ENCODE results near the gene CERS6.
"Not testable (repeated sequence)": the region's sequence is repeated elsewhere in the genome, so short reads cannot be mapped to it uniquely, and the experiment has no call there.

Gene CERS6

GRCh38 chr2:168455645-168456520, at the start of gene CERS6:
TSS of gene CERS6 (plus strand) at chr2:168456272. CDS start at chr2:168456449, 177 bp downstream.
- Histone ChIP-seq H3K27me3 (replicated peaks; ENCODE audit: control insufficient read depth, insufficient read depth, low read length) (no peaks in the 10 kb centered on the region), H3K36me3 (ENCODE audit: control insufficient read depth, insufficient read depth, low read length, severe bottlenecking) (no peaks in the 10 kb centered on the region), H3K4me1 (ENCODE audit: control insufficient read depth, insufficient read depth, low read length) (peaks cover 12% of the 10 kb centered on the region), H3K4me3 (ENCODE audit: low read length) (peak within 1 kb of the TSS; percentile 85), H3K9me3 (ENCODE audit: control insufficient read depth, low read length) (no peaks in the 10 kb centered on the region), H3K9ac (ENCODE audit: low read length) (peak within 1 kb of the TSS; percentile 87)
- peak; percentile 99 for DNase-seq (ENCODE audit: low read depth)

DNA sequence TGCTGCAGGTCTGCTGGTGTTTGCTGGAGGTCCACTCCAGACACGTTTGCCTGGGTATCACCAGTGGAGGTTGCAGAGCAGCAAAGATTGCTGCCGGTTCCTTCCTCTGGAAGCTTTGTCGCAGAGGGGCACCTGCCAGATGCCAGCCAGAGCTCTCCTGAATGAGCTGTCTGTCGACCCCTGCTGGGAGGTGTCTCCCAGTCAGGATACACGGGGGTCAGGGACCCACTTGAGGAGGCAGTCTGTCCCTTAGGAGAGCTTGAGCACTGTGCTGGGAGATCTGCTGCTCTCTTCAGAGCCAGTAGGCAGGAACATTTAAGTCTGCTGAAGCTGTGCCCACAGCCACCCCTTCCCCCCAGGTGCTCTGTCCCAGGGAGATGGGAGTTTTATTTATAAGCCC, 43.8 kb upstream of the CERS6 start:
- not testable (repeated sequence) for DNase-seq (ENCODE audit: low read depth); H3K9ac ChIP-seq (ENCODE audit: low read length); H3K27me3 ChIP-seq (replicated peaks; ENCODE audit: control insufficient read depth, insufficient read depth, low read length); H3K4me1 ChIP-seq (ENCODE audit: control insufficient read depth, insufficient read depth, low read length); H3K36me3 ChIP-seq (ENCODE audit: control insufficient read depth, insufficient read depth, low read length, severe bottlenecking); H3K4me3 ChIP-seq (ENCODE audit: low read length)
- peaks cover 11% of the 10 kb centered on the region for H3K9me3 ChIP-seq (ENCODE audit: control insufficient read depth, low read length)

GRCh38 chr2:168413101-168413500, 43.0 kb upstream of the CERS6 start:
- H3K4me3 ChIP-seq (ENCODE audit: low read length); H3K36me3 ChIP-seq (ENCODE audit: control insufficient read depth, insufficient read depth, low read length, severe bottlenecking); H3K9me3 ChIP-seq (ENCODE audit: control insufficient read depth, low read length); H3K27me3 ChIP-seq (replicated peaks; ENCODE audit: control insufficient read depth, insufficient read depth, low read length); DNase-seq (ENCODE audit: low read depth); H3K4me1 ChIP-seq (ENCODE audit: control insufficient read depth, insufficient read depth, low read length); H3K9ac ChIP-seq (ENCODE audit: low read length): not testable (repeated sequence)

DNA sequence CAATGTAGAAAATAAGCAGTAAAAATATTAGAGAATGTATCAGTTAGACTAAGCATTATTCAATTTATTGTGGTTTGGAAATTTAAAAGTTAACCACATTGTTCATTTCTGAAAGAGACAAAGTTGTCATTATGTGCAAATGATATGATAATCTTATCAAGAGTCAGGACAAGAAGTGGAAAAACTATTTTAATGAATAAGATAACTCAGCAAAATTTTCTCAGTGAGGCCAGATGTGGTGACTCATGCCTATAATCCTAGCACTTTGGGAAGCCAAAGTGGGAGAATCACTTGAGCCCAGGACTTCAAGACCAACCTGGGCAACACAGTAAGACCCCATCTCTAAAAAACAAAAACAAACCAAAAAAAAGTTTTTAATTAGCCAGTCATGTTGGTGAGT, 39.5 kb upstream of the CERS6 start:
- DNase-seq (ENCODE audit: low read depth), result no peak
- Histone ChIP-seq H3K4me1 (ENCODE audit: control insufficient read depth, insufficient read depth, low read length) (no peaks in the 10 kb centered on the region), H3K9ac (ENCODE audit: low read length) (no peak overlapping the region), H3K9me3 (ENCODE audit: control insufficient read depth, low read length) (peaks cover 8% of the 10 kb centered on the region), H3K27me3 (replicated peaks; ENCODE audit: control insufficient read depth, insufficient read depth, low read length) (no peaks in the 10 kb centered on the region), H3K4me3 (ENCODE audit: low read length) (no peak overlapping the region), H3K36me3 (ENCODE audit: control insufficient read depth, insufficient read depth, low read length, severe bottlenecking) (no peaks in the 10 kb centered on the region)

- Histone ChIP-seq H3K4me3 (ENCODE audit: low read length) (no peak overlapping the region), H3K9me3 (ENCODE audit: control insufficient read depth, low read length) (no peaks in the 10 kb centered on the region), H3K27me3 (replicated peaks; ENCODE audit: control insufficient read depth, insufficient read depth, low read length) (no peaks in the 10 kb centered on the region), H3K36me3 (ENCODE audit: control insufficient read depth, insufficient read depth, low read length, severe bottlenecking) (no peaks in the 10 kb centered on the region), H3K9ac (ENCODE audit: low read length) (no peak overlapping the region), H3K4me1 (ENCODE audit: control insufficient read depth, insufficient read depth, low read length) (peaks cover 4% of the 10 kb centered on the region)
- DNase-seq (ENCODE audit: low read depth), result no peak
These were observed 33.5 kb upstream of the CERS6 start for GRCh38 chr2:168422584-168422983.

DNA sequence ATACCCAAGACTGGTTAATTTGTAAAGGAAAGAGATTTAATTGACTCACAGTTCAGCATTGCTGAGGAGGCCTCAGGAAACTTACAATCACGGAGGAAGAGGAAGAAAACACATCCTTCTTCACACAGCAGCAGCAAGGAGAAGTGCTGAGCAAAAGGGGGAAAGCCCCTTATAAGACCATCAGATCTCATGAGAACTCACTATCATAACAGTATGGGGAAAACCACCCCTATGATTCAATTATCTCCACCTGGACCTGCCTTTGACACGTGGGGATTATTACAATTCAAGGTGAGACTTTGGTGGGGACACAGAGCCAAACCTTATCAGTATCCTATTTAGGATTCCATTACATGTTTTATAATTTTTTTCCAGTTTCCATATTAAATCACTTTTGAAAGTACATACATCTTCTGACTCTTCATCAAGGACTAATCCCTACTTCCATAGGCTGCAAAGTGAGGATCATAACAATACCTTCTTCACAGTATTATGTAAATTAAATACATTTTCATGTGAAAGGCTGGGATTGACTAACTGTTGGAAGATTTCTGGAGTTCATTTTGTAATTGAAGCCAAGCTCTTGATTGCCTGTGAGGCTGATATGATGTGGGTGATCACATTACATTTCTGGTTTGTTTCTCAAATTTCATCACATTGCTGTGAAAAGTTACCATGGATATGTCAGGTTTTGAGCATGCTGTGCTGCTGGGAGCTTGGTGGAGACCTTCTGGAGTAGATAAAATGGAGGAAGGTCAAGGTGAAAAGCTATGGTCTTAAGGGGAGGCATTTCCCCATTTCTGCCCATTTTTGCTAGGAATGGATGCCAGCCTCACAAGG, 31.7 kb upstream of the CERS6 start:
- Histone ChIP-seq H3K4me1 (ENCODE audit: control insufficient read depth, insufficient read depth, low read length) (peaks cover 4% of the 10 kb centered on the region), H3K36me3 (ENCODE audit: control insufficient read depth, insufficient read depth, low read length, severe bottlenecking) (no peaks in the 10 kb centered on the region), H3K27me3 (replicated peaks; ENCODE audit: control insufficient read depth, insufficient read depth, low read length) (peaks cover 6% of the 10 kb centered on the region), H3K9ac (ENCODE audit: low read length) (no peak overlapping the region), H3K4me3 (ENCODE audit: low read length) (no peak overlapping the region), H3K9me3 (ENCODE audit: control insufficient read depth, low read length) (no peaks in the 10 kb centered on the region)
- peak; percentile 84 for DNase-seq (ENCODE audit: low read depth)

DNA sequence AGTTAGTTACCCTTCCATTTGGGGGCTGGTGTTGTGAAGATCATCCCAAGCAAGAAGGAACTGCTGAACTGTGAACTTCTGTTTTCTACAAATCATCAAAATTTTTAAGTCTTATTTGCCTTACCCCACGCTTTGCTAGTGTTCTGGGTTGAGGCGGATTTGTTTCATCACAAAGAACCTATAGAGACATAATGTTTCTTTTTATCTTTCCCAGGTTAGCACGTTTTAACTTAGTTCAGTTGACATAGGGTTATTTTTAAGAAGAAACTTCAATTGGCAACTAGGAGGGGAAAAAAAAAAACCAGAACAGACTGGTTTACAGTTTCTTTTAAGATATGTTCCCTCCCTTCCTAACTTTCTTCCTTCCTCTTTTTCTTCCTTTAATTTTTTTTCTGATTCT, 31.1 kb upstream of the CERS6 start:
- H3K36me3 ChIP-seq (ENCODE audit: control insufficient read depth, insufficient read depth, low read length, severe bottlenecking), result no peaks in the 10 kb centered on the region
- peaks cover 6% of the 10 kb centered on the region for H3K27me3 ChIP-seq (replicated peaks; ENCODE audit: control insufficient read depth, insufficient read depth, low read length)
- H3K9me3 ChIP-seq (ENCODE audit: control insufficient read depth, low read length), result no peaks in the 10 kb centered on the region
- no peak overlapping the region for H3K9ac ChIP-seq (ENCODE audit: low read length)
- no peak overlapping the region for H3K4me3 ChIP-seq (ENCODE audit: low read length)
- no peak for DNase-seq (ENCODE audit: low read depth)
- H3K4me1 ChIP-seq (ENCODE audit: control insufficient read depth, insufficient read depth, low read length), result peaks cover 4% of the 10 kb centered on the region

DNA sequence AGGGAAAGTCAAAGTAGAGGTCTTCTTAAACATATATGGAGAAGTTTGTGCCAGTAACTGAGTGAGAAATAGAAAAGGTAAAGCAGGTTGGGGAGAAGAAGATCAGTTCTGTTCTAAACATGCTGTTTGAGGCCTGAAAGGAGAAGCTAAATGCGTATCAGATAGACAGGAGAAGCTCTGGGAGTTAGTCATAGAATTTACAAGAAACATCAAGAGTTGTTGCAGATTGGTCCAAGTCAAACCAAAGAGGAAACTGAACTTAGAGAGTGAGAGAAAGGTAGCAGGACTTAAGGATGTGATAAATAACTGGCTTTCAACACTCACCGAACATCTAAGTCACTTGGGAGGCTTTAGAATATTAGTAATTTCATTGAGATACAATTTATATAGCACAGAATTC, 29.2 kb upstream of the CERS6 start:
- Histone ChIP-seq H3K4me1 (ENCODE audit: control insufficient read depth, insufficient read depth, low read length) (peaks cover 12% of the 10 kb centered on the region), H3K4me3 (ENCODE audit: low read length) (no peak overlapping the region), H3K27me3 (replicated peaks; ENCODE audit: control insufficient read depth, insufficient read depth, low read length) (peaks cover 6% of the 10 kb centered on the region), H3K36me3 (ENCODE audit: control insufficient read depth, insufficient read depth, low read length, severe bottlenecking) (no peaks in the 10 kb centered on the region), H3K9me3 (ENCODE audit: control insufficient read depth, low read length) (no peaks in the 10 kb centered on the region), H3K9ac (ENCODE audit: low read length) (no peak overlapping the region)
- no peak for DNase-seq (ENCODE audit: low read depth)

GRCh38 chr2:168427451-168427850, 28.6 kb upstream of the CERS6 start:
- Histone ChIP-seq H3K4me1 (ENCODE audit: control insufficient read depth, insufficient read depth, low read length) (peaks cover 12% of the 10 kb centered on the region), H3K4me3 (ENCODE audit: low read length) (no peak overlapping the region), H3K9me3 (ENCODE audit: control insufficient read depth, low read length) (no peaks in the 10 kb centered on the region), H3K27me3 (replicated peaks; ENCODE audit: control insufficient read depth, insufficient read depth, low read length) (peaks cover 6% of the 10 kb centered on the region), H3K36me3 (ENCODE audit: control insufficient read depth, insufficient read depth, low read length, severe bottlenecking) (no peaks in the 10 kb centered on the region), H3K9ac (ENCODE audit: low read length) (no peak overlapping the region)
- DNase-seq (ENCODE audit: low read depth), result peak; percentile 92

GRCh38 chr2:168428431-168428830, 27.6 kb upstream of the CERS6 start:
- H3K4me3 ChIP-seq (ENCODE audit: low read length), result no peak overlapping the region
- no peaks in the 10 kb centered on the region for H3K9me3 ChIP-seq (ENCODE audit: control insufficient read depth, low read length)
- no peaks in the 10 kb centered on the region for H3K36me3 ChIP-seq (ENCODE audit: control insufficient read depth, insufficient read depth, low read length, severe bottlenecking)
- DNase-seq (ENCODE audit: low read depth), result no peak
- no peak overlapping the region for H3K9ac ChIP-seq (ENCODE audit: low read length)
- peaks cover 6% of the 10 kb centered on the region for H3K27me3 ChIP-seq (replicated peaks; ENCODE audit: control insufficient read depth, insufficient read depth, low read length)
- H3K4me1 ChIP-seq (ENCODE audit: control insufficient read depth, insufficient read depth, low read length), result peaks cover 12% of the 10 kb centered on the region

- Histone ChIP-seq H3K4me1 (ENCODE audit: control insufficient read depth, insufficient read depth, low read length) (peaks cover 8% of the 10 kb centered on the region), H3K9ac (ENCODE audit: low read length) (no peak overlapping the region), H3K36me3 (ENCODE audit: control insufficient read depth, insufficient read depth, low read length, severe bottlenecking) (no peaks in the 10 kb centered on the region), H3K4me3 (ENCODE audit: low read length) (no peak overlapping the region), H3K27me3 (replicated peaks; ENCODE audit: control insufficient read depth, insufficient read depth, low read length) (peaks cover 6% of the 10 kb centered on the region), H3K9me3 (ENCODE audit: control insufficient read depth, low read length) (no peaks in the 10 kb centered on the region)
- DNase-seq (ENCODE audit: low read depth), result no peak
These were observed 26.1 kb upstream of the CERS6 start for GRCh38 chr2:168429988-168430387.

All from adipocyte (in vitro differentiated cells).